Measurements from ENCODE around the gene CSGALNACT2. TPM values are rescaled to one million over a fixed set of nuclear protein-coding genes. Genes with fewer than 3 reads are reported as not detected.

CSGALNACT2 gene
- total RNA-seq, 2 donors from 2014 or later, result 31.6 to 36.3 TPM

Other genes with a start within 250 kb of the CSGALNACT2 start
- under 1 TPM in 1 of 2 donors, not detected in 1; 0.24 TPM for gene RET, start 61.4 kb upstream of the CSGALNACT2 start, total RNA-seq
- gene RASGEF1A, start 128.6 kb downstream of the CSGALNACT2 start, total RNA-seq, result 1 to 10 TPM; 2.1 to 2.5 TPM
- not detected for gene FXYD4, start 233.2 kb downstream of the CSGALNACT2 start, total RNA-seq

Measured in activated T-helper 17 cell treated with anti-CD3 and anti-CD28 coated beads, Interleukin-2, amount 50 U/mL, for 72 hours (primary cell).